Activated CD4-positive, CD25-positive, alpha-beta regulatory T cell treated with anti-CD3 and anti-CD28 coated beads, Interleukin-2, amount 50 U/mL, for 16 hours (primary cell): ENCODE data around the gene KLHL29.
"Not testable (repeated sequence)": the region's sequence is repeated elsewhere in the genome, so short reads cannot be mapped to it uniquely, and the experiment has no call there.

Source experiments
- DNase-seq: peaks from one replicate; pipeline ENCODE4 v3.0.0-alpha.2; 2020; ENCODE audit warnings: low read depth, low spot score

The KLHL29 gene

GRCh38 chr2:23367760-23368159, 17.2 kb upstream of the KLHL29 start:
- no peak for DNase-seq

GRCh38 chr2:23373666-23374065, 11.3 kb upstream of the KLHL29 start:
- DNase-seq, result no peak

GRCh38 chr2:23375448-23375847, 9.5 kb upstream of the KLHL29 start:
- no peak for DNase-seq

- DNase-seq, result no peak
Measured at GRCh38 chr2:23376075-23376474, 8.9 kb upstream of the KLHL29 start.

- no peak for DNase-seq
Measured at GRCh38 chr2:23376972-23377371, 8.0 kb upstream of the KLHL29 start.

- no peak for DNase-seq
Measured at GRCh38 chr2:23377771-23378170, 7.2 kb upstream of the KLHL29 start.

- no peak for DNase-seq
Measured at GRCh38 chr2:23378496-23378895, 6.5 kb upstream of the KLHL29 start.

GRCh38 chr2:23379220-23379695, 5.7 kb upstream of the KLHL29 start:
- no peak for DNase-seq

GRCh38 chr2:23380562-23381065, 4.4 kb upstream of the KLHL29 start:
- DNase-seq, result no peak

GRCh38 chr2:23381084-23381483, 3.9 kb upstream of the KLHL29 start:
- DNase-seq, result no peak

GRCh38 chr2:23381485-23381884, 3.5 kb upstream of the KLHL29 start:
- no peak for DNase-seq

GRCh38 chr2:23383100-23383499, 1.9 kb upstream of the KLHL29 start:
- DNase-seq, result no peak

GRCh38 chr2:23385351-23385747, 370 bp downstream of the KLHL29 start:
- DNase-seq, result no peak

- no peak for DNase-seq
Measured at GRCh38 chr2:23385748-23386338, 864 bp downstream of the KLHL29 start.

- DNase-seq, result no peak
Measured at GRCh38 chr2:23386339-23387220, 1.6 kb downstream of the KLHL29 start.

GRCh38 chr2:23387221-23387550, 2.2 kb downstream of the KLHL29 start:
- no peak for DNase-seq

GRCh38 chr2:23387845-23388244, 2.9 kb downstream of the KLHL29 start:
- no peak for DNase-seq

- DNase-seq, result no peak
Measured at GRCh38 chr2:23388294-23388693, 3.3 kb downstream of the KLHL29 start.

- DNase-seq, result no peak
Measured at GRCh38 chr2:23388756-23389514, 4.0 kb downstream of the KLHL29 start.

- DNase-seq, result no peak
Measured at GRCh38 chr2:23390152-23390551, 5.2 kb downstream of the KLHL29 start.

GRCh38 chr2:23391237-23391736, 6.3 kb downstream of the KLHL29 start:
- not testable (repeated sequence) for DNase-seq

- DNase-seq, result no peak
Measured at GRCh38 chr2:23393722-23394121, 8.7 kb downstream of the KLHL29 start.
